Panc1 (cell line): ENCODE data around the gene ASB2.

Source experiments
- POLR2AphosphoS5 ChIP-seq: IDR thresholded peaks from 2 replicates; pipeline ENCODE4 v1.6.1; 2012; ENCODE audit warnings: mild to moderate bottlenecking, low read depth, low read length, moderate library complexity
- SIN3A ChIP-seq: IDR thresholded peaks from 2 replicates; pipeline ENCODE4 v1.6.1; 2012; ENCODE audit warnings: low read depth, mild to moderate bottlenecking, low read length, moderate library complexity, borderline replicate concordance; ENCODE audit not compliant: insufficient read depth
- TF ChIP-seq, protein P1 (sequence below): fragments of 450-650 bp; IDR thresholded peaks from 2 replicates; pipeline ENCODE4 v1.5.1; 2017; ENCODE audit warnings: mild to moderate bottlenecking

DNA sequence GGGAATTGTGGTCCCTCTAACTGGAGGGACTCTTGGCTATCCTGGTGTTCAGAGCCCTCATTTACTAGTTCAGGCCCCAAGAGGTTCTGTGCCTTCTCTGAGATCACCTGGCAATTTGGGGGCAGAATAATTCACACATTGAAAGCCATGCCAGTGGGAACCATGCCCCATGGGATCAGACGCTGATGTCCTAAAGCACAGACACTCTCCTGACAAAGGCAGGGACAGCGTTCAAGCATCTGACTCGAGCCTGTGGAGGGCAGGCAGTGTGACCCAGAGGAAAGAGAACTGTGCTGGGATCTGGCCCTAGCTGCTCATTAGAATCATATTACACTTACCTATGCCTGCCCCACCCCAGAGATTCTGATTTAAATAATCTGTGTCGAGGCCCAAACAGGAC lies 2.4 kb upstream of the ASB2 start:
- TF ChIP-seq, protein P1, sequence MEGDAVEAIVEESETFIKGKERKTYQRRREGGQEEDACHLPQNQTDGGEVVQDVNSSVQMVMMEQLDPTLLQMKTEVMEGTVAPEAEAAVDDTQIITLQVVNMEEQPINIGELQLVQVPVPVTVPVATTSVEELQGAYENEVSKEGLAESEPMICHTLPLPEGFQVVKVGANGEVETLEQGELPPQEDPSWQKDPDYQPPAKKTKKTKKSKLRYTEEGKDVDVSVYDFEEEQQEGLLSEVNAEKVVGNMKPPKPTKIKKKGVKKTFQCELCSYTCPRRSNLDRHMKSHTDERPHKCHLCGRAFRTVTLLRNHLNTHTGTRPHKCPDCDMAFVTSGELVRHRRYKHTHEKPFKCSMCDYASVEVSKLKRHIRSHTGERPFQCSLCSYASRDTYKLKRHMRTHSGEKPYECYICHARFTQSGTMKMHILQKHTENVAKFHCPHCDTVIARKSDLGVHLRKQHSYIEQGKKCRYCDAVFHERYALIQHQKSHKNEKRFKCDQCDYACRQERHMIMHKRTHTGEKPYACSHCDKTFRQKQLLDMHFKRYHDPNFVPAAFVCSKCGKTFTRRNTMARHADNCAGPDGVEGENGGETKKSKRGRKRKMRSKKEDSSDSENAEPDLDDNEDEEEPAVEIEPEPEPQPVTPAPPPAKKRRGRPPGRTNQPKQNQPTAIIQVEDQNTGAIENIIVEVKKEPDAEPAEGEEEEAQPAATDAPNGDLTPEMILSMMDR: no peak
- TF ChIP-seq POLR2AphosphoS5 (no peak), SIN3A (no peak)
